Thyroid gland (tissue), 4 donors: ENCODE results near the gene INMT.

Source experiments
- CTCF ChIP-seq, 6 experiments: fragments of 200-600 bp in 3 of 6; fragments of 450-650 bp in 3 of 6; sonication (generic) in 3 of 6; IDR thresholded peaks; one replicate each; pipeline ENCODE4 v1.5.1; 2016 to 2019; ENCODE audit warnings: antibody characterized with exemption in 6 of 6, mild to moderate bottlenecking in 2 of 6, inconsistent platforms in 1 of 6, moderate library complexity in 1 of 6
- POLR2A ChIP-seq, 2 donors: fragments of 450-650 bp; IDR thresholded peaks; one replicate each; pipeline ENCODE4 v1.6.1; 2017; ENCODE audit warnings: antibody characterized with exemption in 2 of 2, mild to moderate bottlenecking in 2 of 2, moderate library complexity in 1 of 2

- TF ChIP-seq CTCF (IDR thresholded peaks at IDR 0.05) = no peak
- TF ChIP-seq POLR2A (IDR thresholded peaks at IDR 0.05) = no peak
These were observed 968 bp upstream of the INMT start for GRCh38 chr7:30750683-30751650.
